HG03064 (cell line): ENCODE measurements around the gene SYVN1.
"Not testable (repeated sequence)": the region's sequence is repeated elsewhere in the genome, so short reads cannot be mapped to it uniquely, and the experiment has no call there.

ENCODE experiments used
- ATAC-seq: cut with Tn5 transposase; IDR thresholded peaks from one replicate; pipeline ENCODE4 v1.9.1; 2021; ENCODE audit warnings: low read depth; ENCODE audit not compliant: unreplicated experiment

The SYVN1 gene

DNA sequence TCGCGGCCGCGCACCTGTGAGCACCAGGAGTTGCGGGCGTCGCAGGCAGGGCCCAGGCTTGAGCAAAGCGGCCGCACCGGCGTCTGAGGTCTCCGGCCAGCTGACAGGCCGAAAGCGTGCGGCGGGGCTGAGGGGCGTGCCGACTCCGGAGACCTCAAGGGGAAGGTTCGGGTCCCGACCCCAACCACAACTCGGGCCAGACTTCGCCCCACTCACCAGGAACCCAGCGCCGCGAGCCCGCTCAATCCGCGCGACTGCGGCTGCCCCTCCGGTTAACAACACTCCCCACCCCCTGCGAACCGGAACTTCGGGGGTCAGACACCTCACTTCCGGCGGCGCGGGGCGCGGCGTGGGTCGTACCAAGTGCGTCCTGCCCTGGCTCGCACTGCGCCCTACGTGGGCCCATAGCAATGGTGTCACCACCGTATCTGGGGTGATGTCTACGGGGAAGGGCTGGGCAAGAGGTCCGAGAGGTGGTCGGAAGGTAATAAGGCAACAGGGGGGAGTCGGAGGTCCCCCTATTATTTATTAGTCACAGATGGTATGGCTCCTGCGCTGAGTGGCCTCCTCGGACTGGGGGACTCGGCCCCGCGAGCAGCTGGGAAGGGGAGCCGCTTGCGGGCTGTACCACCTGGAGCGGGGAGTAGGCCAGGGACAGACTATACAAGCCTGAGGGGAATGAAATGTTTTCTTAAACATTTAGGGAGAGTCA, at the start of gene SYVN1:
SYVN1 (minus strand) TSS at position 280 of the 712 bp plus-strand sequence. CDS start 918 bp downstream, outside the sequence.
- peak; percentile 46 for ATAC-seq

DNA sequence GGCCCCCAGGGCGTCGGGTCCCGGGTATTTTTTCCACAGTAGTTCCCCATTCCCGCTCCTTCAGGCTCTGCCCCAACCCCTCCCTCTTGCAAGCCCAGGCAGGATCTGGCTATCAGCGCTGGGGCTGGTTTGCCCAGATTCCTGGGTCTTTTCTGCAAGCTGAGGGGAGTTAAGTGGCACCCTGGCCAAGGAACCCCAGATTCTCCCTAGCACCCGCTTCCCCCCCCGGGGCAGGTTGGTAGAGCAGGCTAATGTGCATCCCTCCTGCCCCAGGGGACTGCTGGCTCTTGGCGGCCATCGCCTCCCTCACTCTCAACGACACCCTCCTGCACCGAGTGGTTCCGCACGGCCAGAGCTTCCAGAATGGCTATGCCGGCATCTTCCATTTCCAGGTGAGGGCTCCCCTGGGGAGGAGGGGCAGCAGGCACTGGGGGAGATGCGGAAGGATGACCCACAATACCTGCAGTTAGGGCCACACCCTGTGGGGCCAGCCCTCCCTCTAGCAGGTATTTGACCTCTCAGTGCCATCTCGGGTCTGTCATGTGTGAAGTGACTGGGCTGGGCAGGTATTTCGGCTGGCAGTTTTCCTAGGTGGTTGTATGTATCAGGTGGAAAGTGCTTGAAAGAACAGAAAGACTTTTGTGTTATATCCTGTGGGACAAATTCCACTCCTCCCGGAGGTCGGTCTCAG, 49.0 kb upstream of the SYVN1 start:
- no peak for ATAC-seq

DNA sequence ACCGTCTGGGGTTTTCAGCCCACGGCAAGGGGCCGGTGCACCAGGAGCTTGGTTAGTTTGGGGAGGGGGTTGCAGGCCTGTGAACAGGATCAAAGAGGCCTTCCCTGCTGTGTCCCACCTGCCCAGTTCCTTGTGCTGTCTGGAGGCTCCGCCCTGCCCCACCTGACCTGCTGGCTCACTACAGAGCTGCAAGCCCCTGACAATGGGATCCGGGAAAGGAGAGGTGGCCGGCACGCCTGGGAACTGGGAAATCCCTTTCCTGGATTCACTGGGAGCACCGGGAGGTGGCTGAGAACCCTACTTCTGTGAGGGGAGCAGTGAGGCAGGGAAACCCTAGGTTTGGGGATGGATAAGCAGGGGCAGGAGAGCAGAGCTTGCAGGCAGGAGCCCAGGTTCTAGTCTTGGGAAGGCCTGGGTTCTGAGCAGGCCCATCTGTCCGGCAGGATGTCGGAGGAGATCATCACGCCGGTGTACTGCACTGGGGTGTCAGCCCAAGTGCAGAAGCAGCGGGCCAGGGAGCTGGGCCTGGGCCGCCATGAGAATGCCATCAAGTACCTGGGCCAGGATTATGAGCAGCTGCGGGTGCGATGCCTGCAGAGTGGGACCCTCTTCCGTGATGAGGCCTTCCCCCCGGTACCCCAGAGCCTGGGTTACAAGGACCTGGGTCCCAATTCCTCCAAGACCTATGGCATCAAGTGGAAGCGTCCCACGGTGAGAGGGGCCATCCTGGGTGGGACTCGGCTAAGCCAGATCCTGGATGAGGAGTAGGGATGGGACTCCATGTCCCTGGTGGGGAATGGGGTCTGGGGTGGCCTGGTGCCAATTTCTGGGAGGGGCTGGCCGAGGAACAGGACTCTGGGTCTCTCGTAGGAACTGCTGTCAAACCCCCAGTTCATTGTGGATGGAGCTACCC, 48.2 kb upstream of the SYVN1 start:
- no peak for ATAC-seq

DNA sequence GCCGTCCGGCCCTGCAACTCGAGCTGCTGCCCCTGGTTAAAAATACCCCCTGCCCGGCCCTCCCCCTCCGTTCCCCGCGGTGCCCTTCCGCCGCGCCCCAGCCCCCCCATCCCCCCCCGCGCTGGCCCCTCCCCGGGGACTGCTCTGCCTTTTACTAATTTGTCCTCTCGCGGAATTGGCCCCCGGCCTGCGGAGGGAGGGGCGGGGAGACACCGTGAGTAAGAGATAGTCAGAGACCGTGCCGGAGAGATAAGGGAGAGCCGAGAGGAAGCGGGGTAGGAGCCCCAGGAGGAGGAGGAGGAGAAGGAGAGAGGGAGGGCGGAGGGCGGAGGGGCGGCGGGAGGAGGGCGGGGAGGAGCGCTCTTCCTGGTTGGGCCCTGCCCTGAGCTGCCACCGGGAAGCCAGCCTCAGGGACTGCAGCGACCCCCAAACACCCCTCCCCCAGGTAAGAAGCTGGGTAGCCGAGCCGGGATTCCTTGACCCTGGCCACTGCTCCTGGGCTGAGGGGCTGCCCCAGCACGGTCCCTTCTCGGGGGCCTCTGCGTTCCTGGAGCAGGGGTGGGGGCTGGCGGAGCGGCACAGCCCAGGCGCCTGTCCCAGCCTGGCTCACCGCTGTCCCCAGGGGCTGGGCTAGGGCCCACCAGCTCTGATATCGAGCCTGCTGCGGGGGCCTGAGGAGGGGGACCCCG, 47.4 kb upstream of the SYVN1 start, which contains the start of gene CAPN1:
CAPN1 (plus strand) TSS at position 360 of the 689 bp plus-strand sequence. CDS start 774 bp downstream, outside the sequence.
- ATAC-seq, result peak; percentile 33

DNA sequence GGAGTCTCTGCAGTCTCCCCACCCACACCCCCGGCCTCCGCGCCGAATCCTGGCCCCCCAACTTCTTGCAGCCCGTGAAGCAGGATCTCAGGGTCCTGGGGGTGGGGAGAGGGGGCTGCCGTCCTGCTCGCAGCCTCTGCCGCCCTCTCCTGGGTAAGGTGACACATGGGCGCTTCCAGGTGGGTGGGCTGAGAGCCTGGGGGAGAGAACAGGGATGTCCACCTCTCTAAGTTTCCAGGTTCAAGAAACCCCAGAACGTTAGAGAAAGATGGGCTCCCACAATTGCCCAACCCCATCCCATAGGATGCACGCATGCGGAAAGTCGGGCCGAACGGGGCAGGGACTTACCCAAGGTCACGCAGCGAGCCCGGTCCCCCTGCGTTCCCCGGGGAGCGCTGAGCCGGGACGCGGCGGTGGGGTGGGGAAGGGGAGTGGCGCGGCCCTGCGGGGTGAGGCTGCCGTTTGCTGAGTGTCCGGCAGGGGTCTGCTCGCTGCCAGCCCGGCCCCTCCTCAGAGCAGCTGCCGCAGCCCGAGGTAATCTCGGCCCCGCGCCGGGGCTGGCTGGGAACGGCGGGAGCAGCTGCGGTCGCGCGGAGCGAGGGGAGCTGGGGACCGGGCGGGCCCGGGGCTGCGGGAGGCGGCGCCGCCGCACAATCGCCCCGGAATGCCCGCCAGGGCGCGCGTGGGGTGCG, 46.7 kb upstream of the SYVN1 start:
- ATAC-seq, result peak; percentile 50

DNA sequence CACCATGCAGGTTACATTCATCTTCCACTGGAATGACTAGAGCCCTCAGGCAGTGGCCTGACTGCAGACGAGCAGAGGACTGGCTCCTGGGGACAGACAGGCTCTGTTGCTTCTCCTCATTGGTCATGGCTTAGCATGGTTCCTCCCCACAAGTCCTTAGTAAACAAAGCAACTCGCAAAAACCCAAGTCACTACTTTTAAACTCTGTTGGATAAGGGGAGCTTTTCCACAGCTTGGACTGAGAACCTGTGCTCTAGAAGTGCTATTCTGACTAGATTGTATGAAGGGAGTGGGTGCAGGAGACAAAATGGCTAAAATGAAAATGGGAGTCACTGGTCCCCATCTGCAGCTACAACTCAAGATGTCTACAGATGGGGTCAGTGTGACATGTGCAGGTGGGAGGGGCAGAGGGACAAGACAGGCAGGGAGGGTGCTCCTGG, 40.3 kb upstream of the SYVN1 start:
- not testable (repeated sequence) for ATAC-seq

DNA sequence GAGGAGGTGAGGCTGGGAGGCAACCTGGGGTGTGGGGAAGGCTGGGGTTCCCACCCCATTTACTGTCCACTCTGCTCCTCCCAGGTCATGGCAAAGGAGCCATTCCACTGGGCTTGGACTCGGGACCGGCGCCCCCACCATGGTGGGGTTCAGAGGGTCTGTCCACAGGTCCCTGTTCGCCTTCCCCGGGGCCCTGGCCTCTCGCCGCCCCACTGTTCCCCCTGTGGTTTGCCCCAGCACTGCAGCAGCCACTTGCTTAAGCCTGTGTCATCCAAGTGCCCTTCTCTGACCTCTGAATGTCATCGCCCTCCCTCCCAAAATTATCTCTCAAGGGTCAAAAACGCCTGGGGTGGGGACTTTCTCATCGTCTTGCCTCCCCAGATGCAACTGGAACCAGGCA, 38.3 kb upstream of the SYVN1 start:
- ATAC-seq, result no peak

DNA sequence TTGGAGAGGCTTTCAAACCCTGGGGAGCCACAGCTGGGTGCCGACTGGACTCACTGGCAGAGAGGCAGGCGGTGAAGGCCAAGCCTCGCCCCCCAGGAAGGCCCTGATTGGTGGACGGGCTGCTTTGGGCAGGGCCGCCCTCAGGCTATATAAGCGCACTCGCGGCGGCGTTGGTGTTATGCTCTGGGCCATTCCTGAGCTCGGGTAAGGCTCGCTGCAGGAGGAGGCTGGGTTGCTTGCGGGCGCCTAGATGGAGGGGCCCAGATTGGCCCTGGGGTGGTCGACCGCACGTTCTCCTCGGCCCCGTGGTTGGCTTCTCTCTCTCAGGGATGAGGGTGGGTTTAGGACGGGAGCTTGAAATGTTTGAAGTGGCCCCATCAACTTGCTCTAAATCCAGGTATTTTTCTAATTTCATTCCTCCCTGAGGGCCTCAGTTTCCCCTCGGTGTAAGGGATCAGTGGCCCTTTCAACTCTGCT, 35.8 kb upstream of the SYVN1 start, which contains the start of gene SPDYC:
SPDYC (plus strand) TSS at position 176 of the 477 bp plus-strand sequence. CDS start 1,125 bp downstream, outside the sequence.
- no peak for ATAC-seq

DNA sequence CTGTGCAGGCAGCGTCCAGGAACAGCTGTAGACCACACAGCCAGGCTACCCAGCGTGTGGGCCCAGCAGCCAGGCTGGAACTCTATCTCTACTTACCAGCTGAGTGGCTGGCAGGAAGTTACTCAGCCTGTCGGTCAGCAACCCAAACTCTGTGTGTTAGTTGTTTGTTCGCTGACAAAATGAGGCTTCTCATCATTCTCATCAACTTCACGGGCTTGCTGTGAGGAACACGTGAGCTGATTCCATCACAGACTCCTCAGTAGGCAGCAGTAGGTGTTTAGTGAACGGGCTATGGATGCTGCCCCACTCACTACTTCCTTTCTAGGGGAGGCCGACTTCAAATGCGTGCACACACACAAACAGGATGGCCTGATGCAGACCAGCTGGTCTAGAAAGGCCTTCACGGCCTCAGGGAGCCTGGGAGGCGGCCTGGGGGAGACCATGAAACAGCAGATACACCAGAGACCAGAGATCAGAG, 34.9 kb upstream of the SYVN1 start:
- ATAC-seq, result no peak

DNA sequence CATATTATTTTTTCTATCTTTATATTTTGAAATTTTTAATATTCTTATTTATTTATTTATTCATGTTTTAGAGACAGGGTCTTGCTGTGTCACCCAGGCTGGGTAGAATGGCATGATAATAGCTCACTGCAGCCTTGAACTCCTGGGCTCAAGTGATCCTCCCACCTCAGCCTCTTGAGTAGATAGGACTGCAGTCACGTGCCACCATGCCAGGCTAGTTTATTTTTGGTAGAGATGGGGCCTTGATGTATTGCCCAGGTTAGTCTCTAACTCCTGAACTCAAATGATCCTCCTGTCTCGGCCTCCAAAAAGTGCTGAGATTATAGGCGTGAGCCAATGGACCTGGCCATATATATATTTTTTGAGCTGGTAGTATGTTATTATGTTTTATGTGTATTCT, 33.3 kb upstream of the SYVN1 start:
- no peak for ATAC-seq

DNA sequence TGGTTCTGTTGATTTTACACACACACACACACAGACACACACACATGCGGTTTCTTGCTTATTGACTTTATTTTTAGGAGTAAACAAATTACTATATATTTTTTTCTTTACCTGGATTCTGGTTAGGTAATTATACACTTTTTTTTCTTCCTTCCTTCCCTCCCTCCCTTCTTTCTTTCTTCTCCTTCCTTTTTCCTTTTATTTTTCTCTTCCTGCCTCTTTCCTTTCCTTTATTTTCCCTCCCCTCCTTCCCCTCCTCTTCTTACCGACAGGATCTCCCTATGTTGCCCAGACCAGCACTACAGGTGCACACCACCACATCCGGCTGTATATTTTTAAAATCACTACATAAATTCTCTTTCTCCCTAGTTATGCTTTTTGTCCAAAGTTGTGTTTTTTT, 32.6 kb upstream of the SYVN1 start:
- ATAC-seq, result no peak

DNA sequence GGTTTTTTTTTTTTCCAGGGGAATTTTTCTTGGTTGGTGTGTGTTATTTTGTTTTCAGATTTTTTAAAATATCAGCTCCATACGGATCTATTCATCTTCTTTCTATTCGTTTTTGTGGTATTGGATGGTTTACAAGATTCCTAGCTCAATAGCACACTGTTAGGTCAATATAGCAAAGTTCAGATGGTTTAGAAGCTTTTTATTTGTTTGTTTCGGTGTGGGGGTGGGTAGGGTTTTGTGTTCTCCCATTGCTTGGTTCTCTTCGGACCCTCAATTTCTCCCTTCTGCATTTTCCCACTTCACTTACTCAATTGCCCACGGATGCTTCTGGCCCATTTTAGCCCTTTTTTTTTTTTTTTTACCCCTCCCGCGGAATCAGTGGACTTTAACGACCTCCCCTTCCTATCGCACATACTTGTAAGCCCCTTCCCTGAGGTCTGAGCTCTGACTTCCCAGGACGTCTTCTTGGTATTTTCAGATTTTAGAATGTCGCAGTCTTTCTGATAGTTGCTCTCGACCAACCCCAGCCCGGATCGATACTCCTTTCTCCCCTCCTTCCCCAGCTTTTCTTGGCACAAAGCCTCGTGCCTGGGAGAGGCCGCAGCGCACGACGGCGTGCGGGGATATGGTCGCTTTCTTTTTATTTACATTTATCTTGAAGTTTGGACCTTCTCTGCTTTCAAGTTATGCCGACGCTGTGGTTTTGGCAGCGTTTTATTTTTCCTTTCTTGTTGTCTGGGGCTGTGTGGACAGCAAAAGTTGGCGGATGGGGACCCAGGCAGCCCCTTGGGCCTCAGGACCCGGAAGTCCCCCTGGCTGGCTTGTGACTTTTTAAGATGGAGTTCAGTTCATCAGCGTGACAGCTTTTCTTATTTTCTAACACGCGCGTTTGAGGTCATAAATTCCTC, 31.3 kb upstream of the SYVN1 start:
- no peak for ATAC-seq

DNA sequence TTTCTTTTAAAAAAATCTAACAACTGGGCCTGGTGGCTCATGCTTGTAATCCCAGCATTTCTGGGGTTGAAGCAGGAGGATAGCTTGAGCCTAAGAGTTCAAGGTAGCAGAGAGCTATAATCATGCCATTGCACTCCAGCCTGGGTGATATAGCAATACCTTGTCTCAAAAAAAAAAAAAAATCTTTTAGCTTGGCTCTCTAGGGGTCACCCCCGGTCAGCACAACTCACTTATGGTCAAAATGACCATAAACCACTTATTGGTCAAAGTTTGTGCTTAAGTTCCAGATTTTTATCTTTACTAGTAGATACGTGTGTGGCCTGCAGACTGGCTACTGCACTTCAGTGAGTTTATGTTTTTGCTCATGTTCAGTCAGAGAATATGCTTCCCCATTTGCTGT, 29.4 kb upstream of the SYVN1 start:
- ATAC-seq, result no peak

DNA sequence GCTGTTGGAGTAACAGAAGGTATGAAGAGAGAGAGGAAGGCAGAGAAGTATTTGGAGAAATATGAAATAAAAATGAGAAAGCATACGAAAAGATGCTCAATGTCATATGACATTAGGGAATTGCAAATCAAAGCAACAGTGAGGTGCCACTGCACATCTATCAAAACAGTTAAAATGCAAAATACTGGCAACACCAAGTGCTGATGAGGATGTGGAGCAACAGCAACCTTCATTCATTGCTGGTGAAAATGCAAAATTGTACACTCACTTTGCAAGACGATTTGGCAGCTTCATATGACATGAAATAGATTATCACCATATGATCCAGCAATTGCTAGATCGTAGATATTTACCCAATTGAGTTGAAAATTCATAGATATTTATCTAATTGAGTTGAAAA, 26.3 kb upstream of the SYVN1 start:
- no peak for ATAC-seq

DNA sequence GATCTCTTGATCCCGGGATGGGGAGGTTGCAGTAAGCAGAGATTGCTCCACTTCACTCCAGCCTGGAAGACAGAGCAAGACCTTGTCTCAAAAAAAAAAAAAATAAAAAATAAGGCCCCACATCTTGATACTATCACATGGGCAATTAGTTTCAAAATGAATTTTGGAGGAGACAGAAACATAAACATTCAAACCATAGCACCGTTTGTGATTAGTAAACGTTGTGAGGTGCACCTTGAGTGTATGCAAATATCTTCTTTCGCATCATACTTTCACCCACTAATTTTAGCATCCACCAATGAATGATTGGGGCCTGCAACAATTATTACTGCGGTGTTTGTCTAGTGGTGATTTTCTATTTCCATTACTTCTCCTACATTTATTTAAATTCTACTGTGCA, 24.7 kb upstream of the SYVN1 start:
- peak; percentile 78 for ATAC-seq

DNA sequence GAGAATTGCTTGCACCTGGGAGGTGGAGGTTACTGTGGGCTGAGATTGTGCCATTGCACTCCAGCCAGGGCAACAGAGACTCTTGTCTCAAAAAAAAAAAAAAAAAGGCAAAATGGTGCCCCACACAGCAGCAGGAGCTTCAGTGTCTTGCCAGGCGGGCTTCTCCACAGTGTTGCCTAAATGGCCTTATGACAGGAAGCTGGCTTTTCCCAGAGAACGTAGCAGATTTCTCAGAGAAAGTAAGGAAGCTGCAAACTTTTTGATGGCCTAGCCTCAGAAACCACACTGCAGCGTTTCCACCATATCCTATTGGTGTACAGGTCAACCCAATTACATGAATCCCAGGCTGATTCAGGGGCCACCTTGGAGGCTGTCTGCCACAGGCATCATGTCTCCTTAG, 23.0 kb upstream of the SYVN1 start:
- no peak for ATAC-seq

DNA sequence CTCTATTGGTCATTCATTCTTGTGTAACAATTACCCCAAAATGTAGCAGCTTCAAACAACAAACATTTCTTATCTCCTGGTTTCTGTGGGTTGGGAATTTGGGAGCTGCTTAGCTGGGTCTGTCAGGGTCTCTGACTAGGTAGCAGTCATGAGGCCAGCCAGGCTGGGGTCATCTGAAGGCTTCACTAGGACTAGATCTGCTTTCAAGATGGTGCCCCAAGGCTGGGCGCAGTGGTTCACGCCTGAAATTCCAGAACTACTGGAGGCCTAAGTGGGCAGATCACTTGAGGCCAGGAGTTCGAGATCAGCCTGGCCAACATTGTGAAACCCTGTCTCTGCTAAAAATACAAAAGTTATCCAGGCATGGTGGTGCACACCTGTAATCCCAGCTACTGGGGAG, 22.6 kb upstream of the SYVN1 start:
- ATAC-seq, result no peak

DNA sequence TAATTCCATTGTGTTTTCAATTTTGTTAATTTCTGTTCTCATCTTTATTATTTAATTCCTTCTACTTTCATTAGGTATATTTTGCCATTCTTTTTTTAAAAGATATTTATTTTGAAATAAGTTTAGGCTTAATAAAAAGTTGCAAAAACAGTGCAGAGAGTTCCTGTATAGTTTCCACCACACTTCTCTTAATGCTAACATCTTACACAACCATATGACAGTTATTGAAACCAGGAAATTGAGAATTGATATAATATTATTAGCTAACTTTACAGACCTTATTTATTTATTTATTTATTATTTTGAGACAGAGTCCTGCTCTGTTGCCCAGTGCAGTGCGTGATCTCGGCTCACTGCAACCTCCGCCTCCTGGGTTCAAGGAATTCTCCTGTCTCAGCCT, 21.9 kb upstream of the SYVN1 start:
- no peak for ATAC-seq
